Stimulated activated CD8-positive, alpha-beta memory T cell treated with anti-CD3 and anti-CD28 coated beads, Interleukin-15, amount 100 ng/mL, for 48 hours (primary cell): ENCODE results near the gene ACER3.
A peak's percentile ranks its signal among the peaks of the same experiment; 100 is the strongest.
"Not testable (repeated sequence)": the region's sequence is repeated elsewhere in the genome, so short reads cannot be mapped to it uniquely, and the experiment has no call there.

Experiments used
- DNase-seq, 2 donors: peaks; one replicate each; pipeline ENCODE4 v3.0.0-alpha.2; 2020; ENCODE audit warnings: low read depth in 2 of 2

Gene ACER3

DNA sequence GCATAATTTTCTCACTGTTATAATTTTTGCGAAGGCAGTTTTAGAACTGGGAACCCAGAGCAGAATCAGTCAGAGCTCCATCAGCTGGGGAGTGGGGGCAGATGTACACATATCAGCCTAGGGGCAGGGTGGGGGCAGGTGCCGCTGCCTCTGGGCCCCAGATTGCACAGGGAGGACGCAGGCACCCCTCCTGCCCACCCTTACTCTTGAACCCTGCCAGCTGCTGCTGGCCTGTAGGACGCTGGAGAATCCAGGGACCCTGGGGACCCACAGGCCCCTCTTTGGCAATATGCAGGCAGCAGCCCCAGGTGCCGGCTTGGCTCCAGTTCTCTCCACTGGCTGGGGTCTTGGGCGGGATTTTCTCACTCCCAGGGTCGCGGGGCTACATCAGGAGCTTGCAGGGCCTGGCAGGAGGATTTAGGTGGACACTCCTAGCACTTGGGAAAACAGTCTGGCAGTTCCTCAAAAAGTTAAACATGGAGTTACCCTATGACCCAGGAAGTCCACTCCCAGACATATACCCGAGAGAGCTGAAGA is 197.3 kb downstream of the ACER3 start:
- no peak for DNase-seq

DNA sequence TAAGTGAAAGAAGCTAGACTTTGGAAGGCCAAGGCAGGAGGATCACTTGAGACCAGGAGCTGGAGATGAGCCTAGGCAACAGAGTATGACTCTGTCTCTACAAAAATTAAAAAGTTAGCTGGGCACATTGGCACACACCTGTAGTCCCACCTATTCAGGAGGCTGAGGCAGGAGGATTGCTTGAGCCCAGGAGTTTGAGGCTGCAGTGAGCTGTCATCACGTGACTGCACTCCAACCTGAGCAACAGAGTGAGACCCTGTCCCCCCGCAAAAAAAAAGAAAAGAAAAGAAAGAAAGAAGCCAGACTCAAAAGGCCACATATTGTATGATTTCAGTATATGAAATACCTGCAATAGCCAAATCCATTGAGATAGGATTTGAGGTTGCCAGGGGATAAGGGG is 198.2 kb downstream of the ACER3 start:
- no peak for DNase-seq

DNA sequence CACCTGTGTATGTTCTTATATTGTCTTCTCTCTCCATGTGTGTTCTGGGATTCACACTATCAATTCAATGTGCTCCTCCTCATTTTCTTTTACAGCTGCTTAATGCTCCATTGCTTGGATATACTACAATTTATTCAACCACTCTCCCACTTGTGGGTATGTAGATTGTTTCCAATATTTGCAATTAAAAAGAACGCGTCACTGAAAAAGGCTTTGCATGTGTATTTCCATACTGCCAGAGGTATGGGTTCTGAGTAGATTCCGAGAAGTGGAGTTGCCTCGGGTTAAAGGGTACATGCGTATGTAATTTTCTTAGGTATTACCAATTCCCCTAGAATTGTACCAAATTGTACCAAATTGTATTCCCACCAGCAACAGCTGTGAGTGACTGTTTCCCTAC is 199.1 kb downstream of the ACER3 start:
- no peak for DNase-seq

DNA sequence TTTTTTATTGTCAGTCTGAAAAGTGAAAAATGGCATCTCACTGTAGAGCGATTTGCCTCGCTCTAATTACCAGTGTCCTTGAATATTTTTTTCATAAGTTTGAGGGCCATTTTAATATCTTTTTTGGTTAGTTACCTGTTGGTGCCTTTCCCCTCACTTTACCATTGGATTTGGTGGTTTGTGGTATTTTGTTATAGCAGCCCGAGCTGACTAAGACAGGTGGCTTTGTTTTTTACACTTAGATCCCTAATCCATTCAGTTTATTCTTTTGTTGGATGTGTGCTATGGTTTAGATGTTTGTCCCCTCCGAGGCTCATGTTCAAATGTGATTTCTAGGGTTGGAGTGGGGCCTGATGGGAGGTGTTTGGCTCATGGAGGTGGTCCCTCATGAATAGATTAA is 199.5 kb downstream of the ACER3 start:
- DNase-seq: no peak

DNA sequence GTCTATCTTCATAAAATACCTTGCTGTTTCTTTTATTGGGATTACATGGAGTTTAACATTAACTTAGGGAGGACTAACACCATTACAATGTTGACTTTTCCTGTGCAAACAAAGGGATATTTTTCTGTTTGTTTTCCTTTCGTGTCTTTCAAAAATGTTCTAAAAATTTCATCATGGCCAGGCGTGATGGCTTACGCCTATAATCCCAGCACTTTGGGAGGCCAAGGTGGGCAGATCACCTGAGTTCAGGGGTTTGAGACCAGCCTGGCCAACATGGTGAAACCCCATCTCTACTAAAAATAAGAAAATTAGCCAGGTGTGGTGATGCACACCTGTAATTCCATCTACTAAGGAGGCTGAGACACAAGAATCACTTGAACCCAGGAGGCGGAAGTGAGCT is 200.5 kb downstream of the ACER3 start:
- not testable (repeated sequence) for DNase-seq

DNA sequence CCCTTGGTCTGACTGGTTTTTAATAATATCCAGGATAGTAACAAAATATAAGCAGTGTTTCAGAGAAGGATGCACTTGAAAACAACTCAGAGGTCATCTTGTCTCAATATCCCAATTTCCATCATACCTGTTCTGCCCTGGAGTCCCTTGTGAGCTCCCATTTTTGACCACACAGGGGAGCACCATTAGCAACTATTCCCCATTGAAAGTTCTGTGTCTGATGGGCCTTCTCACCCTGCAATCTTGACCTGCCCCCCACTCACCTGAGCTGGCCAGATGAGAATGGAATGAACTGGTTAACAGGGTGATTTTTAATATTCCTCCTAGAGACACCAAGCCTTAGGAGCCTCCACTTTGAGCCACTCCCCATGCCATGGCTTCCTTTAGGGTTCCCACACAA is 202.2 kb downstream of the ACER3 start:
- DNase-seq: no peak

DNA sequence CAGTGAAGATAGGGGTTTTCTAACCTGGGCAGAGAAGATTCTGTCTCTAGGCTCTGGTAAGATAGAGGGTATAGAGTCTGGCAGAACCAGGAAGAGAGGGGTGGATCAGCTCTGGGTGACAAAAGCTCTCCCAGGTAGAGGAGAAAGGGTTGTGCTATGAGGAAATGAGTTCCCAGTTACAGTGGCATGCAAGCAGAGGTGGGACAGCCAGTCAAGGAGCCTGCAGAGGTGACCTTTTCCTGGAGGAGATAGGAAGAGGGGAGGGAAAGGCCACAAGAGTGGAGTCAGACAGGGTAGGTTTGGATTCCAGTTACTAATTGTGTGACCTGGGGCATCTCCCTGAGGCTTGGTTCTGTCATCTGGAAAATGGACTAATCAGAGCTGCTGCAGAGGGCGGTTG is 202.7 kb downstream of the ACER3 start:
- no peak for DNase-seq

DNA sequence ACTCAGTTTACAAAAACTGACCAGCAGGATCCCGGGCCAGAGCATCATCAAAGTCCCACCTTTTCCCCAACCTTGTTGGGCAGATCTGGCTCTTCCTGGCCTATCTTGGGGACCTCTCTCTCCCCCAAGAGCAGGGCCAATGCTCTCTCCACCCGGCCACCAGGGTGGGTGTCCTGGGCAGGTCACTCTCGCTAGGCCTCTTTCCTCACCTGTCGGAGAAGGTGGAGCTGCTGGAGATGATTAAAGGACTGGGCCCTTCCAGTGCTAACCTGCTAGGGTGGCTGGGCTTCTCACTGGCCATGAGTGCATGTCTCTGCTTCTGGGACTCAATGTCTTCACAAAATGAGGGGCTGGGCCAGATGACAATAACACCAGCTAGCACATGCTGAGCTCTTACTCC is 203.1 kb downstream of the ACER3 start:
- DNase-seq: no peak

DNA sequence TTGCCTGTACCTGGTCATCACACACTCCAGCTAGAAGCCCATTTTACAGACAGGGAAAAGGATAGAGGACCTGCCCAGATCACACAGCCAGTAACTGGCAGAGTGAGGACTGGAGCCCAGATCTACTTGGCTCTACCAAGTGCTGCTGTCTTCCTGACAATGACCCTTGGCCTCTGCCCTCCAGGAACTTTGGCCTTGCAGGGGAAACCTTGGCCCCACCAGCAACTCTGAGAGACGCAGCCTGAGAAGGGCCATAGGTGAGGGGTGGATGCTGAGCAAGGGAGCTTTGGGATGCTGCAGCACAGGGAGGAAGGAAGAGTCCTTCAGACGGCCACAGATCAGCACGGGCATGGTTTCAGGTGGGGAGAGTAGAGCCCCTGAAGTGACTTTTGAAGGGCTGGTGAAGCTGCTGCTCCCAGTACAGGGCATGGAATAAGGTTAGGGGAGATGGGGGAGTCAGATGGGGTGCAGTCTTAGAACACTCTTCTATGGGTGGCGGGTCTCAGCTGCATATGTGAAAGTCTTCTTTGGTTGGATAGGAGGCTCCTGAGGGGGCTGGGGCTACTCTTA is 204.0 kb downstream of the ACER3 start:
- no peak for DNase-seq

DNA sequence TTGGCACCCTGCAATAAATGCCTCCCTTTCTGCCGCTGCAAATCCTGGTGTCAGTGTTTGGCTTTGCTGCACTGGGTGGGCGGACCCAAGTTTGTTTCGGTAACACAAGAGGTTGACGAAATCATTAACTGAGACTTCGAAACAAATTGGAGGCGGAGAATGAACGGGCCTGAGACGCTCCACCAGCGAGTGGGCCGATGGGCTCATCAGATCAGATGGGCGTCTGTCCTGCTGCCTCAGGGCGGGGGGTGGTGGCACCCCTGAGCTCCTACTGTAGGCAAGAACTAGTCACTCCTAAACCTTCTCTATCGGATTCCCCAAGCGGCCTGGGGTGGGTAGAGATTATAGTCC is 205.1 kb downstream of the ACER3 start:
- DNase-seq: no peak

DNA sequence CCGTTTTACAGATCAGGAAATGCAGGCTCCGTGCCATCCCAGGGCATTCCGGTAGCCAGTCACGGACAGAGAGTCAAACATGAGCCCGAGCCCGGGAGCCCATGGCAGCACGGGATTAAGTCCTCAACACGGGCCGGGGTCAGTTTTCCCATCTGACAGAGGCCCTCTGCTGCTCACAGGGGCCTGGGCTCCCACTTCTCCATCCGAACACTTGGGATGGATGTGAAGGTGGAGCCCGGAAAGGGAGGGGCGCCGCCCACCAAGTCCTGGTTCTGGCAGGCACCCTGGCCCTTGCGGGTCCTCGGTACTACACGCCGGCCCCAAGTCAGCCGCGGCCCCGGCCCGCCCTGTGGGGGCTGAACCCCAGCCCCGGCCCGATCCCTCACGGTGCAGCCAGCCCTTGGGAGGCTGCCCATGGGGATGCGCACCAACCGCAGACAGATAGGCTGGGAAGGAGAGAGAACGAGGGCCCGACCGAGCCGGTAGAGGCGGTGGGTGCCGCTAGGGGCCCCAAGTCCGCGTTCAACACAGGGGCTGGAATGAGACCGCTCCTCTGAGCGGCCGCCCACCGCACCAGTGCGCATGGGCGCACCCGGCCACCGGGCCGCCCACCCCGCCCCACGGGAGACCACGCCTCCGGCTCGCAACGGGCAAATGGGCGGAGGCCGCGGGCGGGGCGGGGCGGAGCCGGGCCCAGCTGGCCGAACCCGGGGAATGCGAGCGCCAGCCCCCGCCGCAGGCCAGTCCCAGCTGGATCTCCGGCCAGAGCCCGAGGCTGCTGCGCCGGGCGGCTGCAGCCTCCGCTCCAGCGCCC is 205.7 kb downstream of the ACER3 start, which contains the start of gene CAPN5:
TSS of gene CAPN5 (plus strand) at position 743 of the 814 bp plus-strand sequence. CDS start 17,916 bp downstream, outside the sequence.
- DNase-seq: peak; percentile 80 to 86

DNA sequence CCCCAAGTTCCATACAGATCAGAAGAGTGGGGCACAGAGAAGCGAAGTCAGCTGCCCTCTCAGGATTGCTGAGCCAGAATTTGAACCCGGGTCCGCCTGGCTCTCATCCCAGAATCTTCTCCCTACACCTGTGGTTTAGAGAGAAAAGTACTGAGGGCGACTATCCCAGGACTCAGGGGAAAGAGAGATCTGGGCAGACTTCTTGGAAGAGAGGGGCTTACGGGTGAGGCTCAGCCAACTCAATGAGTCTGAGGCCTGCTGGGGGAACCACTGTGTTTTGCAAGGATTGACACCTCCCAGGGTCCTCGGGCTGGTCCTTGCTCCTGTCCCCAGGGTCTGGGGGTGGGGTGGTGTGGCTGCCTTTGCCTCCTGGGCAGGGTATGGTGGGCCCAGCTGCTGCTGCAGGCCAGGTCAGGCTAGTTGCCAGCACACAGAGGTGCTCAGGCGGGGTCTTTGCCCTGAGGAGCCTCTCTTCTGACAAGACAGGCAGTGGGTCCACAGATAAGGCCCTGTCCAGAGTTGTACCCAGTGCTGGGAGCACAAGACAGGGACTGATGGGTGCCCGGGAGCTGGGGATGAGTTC is 207.2 kb downstream of the ACER3 start:
- no peak for DNase-seq

DNA sequence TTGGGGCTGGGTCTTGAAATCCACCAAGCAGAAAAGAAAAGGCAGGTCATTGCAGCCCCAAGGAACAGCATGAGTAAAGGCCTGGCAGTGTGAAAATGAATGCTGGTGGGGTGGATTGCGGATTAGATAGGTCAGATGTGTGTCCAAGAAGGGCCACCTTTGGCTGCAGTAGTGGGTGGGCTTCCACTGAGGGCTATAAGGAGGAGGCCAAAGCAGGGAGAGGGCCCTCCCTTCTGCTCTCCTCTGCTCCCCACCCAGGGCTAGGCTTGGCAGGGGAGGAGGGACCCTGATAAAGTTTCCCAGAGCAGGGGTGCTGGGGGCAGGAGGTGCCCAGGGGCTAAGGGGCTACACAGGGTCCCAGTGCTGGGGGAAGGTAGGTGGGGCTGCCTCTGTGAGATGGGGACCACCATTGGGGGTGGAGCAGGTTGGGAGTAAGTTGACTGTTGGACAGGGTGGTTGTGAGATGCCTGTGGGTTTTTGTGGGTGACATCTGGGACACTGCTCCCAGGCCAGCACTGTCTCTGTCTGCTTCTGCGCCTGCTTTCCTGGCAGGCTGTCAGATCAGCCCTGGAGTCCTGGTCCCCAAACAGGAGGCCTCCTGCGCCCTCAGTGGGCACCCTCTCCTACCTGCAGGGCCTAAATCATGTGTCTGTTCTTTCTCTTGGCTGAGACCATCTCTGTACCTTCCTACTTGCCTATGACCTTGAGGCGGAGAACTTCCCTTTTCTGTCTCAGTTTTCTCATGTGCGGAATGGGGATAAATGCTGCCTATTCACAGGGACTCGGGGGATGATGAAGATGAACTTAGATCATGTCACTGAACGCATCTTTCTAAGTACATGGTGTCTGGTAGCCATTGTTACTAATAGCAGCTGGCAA is 208.0 kb downstream of the ACER3 start:
- no peak for DNase-seq

DNA sequence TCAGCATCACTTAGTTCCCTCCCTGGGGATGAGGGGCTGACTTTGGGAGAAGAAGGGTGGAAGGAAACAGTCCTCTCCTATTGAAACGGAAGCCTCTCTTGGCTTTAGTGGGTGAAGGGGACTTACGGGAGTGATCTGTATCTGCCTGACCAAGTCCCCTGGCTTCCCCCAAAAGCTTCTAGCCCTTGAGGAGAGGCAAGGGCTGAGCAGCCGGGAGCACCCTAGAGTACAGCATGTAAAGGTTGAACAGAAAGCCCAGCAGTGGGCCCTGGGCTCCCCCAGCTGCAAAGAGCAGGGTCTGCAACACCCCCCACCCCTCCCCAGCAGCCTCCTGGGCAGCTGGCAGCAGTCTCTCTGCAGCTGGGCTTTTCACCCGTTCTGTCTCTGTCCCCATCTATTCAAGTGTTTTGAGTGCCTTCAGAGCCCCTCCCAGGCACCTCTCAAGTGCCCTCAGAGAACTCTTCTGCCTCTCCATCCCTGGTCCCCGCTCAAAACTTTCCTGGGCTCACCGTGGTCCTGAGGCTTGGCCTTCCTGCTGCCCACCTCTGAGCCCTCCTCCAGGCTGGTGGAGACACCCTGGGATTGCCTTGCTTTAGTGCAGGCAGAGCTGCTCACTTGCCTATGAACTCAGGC is 208.7 kb downstream of the ACER3 start:
- DNase-seq: no peak

DNA sequence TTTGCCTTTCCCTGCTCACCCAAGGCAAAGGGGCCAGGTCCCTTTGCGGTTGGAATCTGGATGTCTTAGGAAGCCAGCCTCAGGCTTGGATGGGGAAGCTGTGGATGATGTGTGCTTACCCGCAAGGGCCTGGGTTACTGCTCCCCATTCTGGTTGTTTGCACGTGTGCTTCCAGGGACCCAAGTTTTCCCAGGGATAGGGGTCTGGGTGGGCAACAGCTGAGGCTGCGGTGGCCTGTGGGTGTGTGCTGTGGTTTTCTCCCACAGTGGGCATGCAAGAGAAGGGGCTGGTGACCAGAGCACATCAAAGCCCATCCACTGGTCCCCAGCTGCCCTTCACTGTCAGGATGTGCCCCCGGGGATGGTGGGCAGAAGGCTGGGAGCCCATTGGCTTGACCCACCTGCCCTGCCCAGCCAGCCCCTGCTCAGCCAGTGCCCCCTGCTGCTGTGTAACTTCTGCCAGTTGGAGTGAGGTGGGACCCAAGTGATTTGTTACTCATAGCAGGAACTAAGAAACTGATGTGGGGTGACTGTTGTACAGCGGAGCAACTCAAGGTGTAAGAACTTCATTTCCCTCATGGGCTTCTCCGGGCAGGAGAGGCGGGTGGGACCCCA is 209.4 kb downstream of the ACER3 start:
- DNase-seq: no peak

DNA sequence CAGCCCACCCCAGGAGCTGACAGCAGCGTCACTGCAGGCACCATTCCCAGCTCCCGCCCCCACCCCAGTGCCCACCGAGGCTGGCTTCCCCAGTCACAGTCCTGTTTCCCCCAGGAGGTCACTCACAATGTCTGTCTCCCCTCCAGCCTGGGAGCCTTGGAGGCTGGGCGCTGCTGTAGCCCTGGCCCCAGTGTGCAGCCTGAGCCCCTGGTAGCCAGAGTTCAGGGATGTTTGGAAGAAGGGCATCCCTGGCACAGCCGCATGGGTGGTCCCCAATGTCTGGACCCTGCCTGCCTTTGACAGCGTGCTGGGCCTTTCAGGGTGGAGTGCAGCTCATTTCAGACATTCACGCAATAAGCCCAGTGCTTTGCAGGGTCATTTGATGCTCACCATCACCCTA is 210.4 kb downstream of the ACER3 start:
- no peak for DNase-seq

DNA sequence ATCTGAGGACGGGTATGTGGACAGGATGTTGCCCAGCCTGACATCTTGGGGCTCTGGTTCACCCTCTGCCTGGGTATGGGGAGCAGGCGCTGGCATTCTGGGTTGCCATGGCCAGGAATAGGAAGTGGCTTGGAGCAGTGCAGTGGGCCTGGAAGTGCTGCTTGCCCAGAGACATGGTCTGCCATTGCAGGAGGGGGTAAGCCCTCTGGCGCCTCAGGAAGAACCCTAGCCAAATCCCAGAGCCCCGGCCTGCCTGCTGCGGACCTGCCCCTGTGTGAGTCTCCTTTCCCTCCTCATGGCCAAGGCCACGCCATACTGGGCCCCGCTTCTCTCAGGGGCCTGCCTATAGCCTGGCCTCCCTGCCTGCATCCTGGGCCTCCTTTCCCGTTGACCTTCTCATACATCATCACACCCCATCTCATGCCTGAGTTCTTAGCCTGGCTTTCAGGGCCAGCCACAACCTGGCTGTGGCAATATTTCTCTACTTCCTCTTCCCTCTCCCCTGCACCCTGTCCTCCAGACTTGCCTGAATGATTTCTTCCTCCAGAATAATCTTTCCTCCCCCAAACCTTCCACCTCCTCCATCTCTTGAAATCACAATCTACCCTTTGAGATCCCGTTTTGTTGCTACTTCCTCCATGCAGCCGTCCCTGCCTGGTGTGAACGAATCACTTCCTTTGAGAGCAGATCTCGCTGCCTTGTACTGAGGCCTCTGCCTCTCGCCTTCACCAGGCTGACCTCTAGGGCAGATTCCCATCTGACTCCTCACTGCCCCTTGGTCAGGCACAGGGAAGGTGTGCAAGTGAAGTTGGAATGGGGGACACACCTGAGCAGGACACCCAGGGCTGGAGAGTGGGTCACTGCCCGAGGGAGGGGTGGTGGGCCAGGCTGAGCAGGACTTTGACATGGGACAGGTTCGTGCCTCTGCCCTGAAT is 211.2 kb downstream of the ACER3 start:
- DNase-seq: no peak

DNA sequence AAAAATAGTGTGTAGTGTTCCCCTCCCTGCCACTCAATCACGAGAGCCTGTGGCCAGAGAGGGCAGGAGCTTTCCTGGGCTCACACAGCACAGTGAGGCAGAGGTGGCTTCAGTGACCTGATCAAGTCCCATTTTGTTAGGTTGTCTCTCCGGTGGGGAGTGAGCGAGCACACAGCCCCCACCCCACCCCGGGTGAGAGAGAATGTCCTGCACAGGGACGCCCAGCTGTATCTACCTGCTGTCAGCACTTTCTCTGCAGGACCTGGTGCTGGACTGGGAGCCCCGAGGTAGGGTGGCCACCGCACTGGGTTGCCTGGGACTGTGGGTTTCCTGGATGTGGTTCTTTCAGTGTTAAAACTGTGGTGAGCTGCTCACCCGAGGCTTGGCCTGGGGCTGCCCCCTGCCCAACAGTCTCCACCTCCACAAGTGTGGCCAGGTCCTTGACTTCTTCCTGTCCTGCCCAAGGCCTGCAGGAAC is 212.2 kb downstream of the ACER3 start:
- DNase-seq: peak in 1 of 2 donors; percentile 12

DNA sequence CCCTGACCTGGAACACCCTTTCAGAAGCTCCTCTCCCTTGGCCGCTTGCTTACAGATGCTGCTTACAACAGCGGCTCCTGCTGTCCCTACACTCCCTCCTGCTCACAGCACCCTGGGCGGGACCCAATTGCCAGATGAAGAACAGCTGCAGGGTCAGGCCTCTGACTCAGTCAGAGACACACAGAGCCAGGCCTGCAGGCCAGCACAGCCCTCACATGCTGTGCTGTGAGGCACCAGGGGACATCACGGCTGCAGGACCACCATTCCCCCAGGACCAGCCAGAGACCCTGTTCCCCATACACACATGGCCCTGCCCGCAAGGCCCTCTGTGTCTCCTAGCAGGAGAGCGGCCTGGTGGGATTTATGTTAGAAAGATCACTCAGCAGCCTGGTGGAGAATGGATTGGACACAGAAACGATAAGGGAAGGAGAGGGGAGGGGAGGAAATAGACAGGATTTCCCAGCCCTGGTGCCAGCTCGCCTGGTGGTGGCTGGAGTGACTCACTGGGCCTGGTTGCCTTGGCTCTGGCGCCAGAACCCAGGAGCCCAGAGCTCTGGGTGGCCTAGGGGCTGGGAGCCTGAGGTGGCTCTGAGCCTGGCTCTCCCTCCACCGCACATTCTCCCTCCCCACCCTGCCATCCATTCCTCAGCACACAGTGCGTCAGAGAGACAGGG is 212.7 kb downstream of the ACER3 start:
- no peak for DNase-seq
